ENCODE measurements around the gene OR10G7. TPM values are rescaled to one million over a fixed set of nuclear protein-coding genes. Genes with fewer than 3 reads are reported as not detected.

The OR10G7 gene, protein sequence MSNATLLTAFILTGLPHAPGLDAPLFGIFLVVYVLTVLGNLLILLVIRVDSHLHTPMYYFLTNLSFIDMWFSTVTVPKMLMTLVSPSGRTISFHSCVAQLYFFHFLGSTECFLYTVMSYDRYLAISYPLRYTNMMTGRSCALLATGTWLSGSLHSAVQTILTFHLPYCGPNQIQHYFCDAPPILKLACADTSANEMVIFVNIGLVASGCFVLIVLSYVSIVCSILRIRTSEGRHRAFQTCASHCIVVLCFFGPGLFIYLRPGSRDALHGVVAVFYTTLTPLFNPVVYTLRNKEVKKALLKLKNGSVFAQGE
- not detected in 2 replicates for total RNA-seq

DNA sequence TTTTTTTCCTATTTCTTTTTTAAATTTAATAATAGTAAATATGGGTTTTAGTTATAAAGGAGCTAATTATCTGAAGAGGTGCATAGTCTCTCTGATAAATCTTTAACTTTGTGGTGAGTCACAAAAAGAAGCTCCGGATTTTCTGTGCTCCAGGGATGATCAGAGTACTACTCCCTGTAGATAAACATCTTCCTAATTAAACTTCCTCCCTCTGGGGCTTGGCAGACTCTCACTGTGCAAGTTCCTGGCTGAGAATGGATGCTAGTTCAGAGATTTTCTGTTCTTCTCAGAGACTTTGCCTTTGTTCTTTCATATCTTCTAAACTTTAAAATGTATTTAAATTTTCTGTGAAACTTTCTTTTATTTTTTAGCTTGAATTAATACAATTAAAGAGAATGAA, at the start of gene OR10G7:
OR10G7 (minus strand) TSS at position 72 of the 400 bp plus-strand sequence. CDS start 2,324 bp downstream, outside the sequence.
- TF ChIP-seq, protein P1, sequence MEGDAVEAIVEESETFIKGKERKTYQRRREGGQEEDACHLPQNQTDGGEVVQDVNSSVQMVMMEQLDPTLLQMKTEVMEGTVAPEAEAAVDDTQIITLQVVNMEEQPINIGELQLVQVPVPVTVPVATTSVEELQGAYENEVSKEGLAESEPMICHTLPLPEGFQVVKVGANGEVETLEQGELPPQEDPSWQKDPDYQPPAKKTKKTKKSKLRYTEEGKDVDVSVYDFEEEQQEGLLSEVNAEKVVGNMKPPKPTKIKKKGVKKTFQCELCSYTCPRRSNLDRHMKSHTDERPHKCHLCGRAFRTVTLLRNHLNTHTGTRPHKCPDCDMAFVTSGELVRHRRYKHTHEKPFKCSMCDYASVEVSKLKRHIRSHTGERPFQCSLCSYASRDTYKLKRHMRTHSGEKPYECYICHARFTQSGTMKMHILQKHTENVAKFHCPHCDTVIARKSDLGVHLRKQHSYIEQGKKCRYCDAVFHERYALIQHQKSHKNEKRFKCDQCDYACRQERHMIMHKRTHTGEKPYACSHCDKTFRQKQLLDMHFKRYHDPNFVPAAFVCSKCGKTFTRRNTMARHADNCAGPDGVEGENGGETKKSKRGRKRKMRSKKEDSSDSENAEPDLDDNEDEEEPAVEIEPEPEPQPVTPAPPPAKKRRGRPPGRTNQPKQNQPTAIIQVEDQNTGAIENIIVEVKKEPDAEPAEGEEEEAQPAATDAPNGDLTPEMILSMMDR (IDR thresholded peaks at IDR 0.05): no peak
- no peak within 1 kb of the TSS for H3K27ac Mint-ChIP-seq
- POLR2A ChIA-PET: no interaction called here
- no peaks in the 10 kb centered on the region for H3K9me3 Mint-ChIP-seq
- intact Hi-C loops (cut with micrococcal nuclease): no loop called here
- no peaks in the 10 kb centered on the region for H3K36me3 Mint-ChIP-seq (ENCODE audit: low read depth)
- CTCF ChIA-PET: interaction anchor here (0.7 kb wide), 1 partner anchor 30 kb away, joined by 3 read pairs; no protein-coding TSS in a partner anchor
- H3K27me3 Mint-ChIP-seq: peaks cover 3% of the 10 kb centered on the region
- DNase-seq (no peak), ATAC-seq (ENCODE audit: low read depth) (no peak)
- no peaks in the 10 kb centered on the region for H3K4me1 Mint-ChIP-seq
- H3K4me3 Mint-ChIP-seq: no peak within 1 kb of the TSS

DNA sequence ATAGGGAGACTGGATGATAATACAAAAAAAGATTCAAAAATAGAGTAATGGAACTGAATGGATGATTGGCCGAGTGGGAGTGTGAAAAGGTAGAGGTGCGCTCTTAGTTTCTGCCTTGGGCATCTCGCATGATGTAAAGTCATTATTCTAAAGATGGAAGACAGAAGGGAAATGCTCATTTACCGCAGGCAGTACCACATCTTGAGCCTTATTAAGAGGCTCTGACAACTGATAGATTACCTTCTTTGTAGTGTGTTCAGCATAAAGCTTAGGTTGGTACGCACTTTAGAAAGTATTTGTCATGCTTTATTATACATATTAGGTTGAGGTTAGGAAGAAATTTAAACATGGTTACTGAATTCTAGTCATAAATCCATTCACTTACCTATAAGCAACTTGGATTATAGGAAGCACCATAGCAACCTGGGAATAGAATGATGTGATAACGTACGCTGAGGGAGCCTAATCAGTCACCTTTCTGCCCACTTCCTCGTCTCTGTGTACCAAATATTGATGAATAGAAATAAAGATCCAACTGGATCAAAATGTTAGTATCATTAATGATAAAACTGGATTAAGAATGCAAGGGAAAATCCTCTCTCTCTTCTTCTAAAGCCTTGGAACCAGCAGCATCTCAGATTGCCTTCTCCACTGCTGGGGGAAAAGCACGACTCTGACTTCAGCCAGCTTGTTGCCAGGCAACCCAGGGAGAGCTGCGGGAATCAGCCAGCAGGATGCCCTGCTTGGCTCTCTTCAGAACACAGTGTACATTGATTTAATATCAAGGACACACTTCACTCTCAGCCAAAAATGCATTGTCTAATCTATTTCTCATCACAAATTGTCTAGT, 45.1 kb upstream of the OR10G7 start:
- Mint-ChIP-seq H3K4me3 (no peak overlapping the region), H3K27ac (no peak overlapping the region), H3K27me3 (peaks cover 10% of the 10 kb centered on the region), H3K9me3 (no peaks in the 10 kb centered on the region), H3K4me1 (no peaks in the 10 kb centered on the region), H3K36me3 (ENCODE audit: low read depth) (no peaks in the 10 kb centered on the region)
- ATAC-seq (ENCODE audit: low read depth) (no peak), DNase-seq (no peak)
- ChIA-PET CTCF (no interaction called here), POLR2A (no interaction called here)
- intact Hi-C loops (cut with micrococcal nuclease): no loop called here
- TF ChIP-seq, protein P1 (IDR thresholded peaks at IDR 0.05): no peak

DNA sequence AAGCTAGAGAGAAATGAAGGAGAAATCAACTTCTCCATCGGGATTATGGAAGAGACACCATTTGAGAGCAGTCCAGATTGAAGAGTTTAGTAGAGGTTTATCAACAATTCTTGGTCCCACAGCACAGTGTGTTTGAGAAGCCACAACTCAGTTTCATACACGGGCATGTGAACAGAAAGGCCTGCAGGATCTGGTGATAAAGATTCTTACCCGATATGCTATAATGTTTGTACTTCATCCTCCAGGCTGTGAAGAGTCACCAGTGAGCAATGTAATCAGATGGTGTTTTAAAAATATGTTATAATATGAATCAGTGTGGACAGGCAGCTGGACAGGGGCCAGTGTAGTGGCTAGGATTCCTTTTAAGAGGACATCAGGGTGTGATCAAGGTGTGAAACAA, 44.5 kb upstream of the OR10G7 start:
- intact Hi-C loops (cut with micrococcal nuclease): no loop called here
- Mint-ChIP-seq H3K4me1 (no peaks in the 10 kb centered on the region), H3K4me3 (no peak overlapping the region), H3K36me3 (ENCODE audit: low read depth) (no peaks in the 10 kb centered on the region), H3K9me3 (no peaks in the 10 kb centered on the region), H3K27me3 (peaks cover 10% of the 10 kb centered on the region), H3K27ac (no peak overlapping the region)
- DNase-seq (no peak), ATAC-seq (ENCODE audit: low read depth) (no peak)
- CTCF ChIA-PET: no interaction called here
- POLR2A ChIA-PET: interaction anchor here (0.6 kb wide), 1 partner anchor 526 kb away, joined by 5 read pairs; no protein-coding TSS in a partner anchor
- TF ChIP-seq, protein P1 (IDR thresholded peaks at IDR 0.05): no peak

DNA sequence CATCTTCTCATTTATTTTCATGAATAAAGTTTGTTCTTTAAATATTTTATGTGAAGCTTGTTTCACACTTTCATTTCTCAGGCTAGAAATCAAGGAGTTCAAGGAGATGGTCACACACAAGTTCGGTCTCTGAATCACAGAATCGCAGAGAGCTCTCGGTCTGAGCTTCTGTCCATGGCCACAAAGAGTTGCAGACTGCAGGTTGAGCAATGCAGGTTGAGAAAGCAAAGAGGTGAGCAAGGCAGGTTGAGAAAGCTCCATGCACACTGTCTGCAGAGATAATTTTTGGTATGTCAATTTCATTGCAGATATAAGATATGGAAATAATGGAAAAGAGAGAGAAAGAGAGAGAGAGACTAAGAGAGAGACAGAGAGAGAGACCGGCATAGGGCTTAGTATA, 41.2 kb upstream of the OR10G7 start:
- Mint-ChIP-seq H3K9me3 (no peaks in the 10 kb centered on the region), H3K27me3 (peaks cover 11% of the 10 kb centered on the region), H3K36me3 (ENCODE audit: low read depth) (no peaks in the 10 kb centered on the region), H3K4me1 (no peaks in the 10 kb centered on the region), H3K27ac (no peak overlapping the region), H3K4me3 (no peak overlapping the region)
- intact Hi-C loops (cut with micrococcal nuclease): no loop called here
- ChIA-PET CTCF (interaction anchor here (2.6 kb wide), 1 partner anchor 11 kb away, joined by 7 read pairs; no protein-coding TSS in a partner anchor), POLR2A (no interaction called here)
- TF ChIP-seq, protein P1 (IDR thresholded peaks at IDR 0.05): no peak
- DNase-seq (no peak), ATAC-seq (ENCODE audit: low read depth) (no peak)

DNA sequence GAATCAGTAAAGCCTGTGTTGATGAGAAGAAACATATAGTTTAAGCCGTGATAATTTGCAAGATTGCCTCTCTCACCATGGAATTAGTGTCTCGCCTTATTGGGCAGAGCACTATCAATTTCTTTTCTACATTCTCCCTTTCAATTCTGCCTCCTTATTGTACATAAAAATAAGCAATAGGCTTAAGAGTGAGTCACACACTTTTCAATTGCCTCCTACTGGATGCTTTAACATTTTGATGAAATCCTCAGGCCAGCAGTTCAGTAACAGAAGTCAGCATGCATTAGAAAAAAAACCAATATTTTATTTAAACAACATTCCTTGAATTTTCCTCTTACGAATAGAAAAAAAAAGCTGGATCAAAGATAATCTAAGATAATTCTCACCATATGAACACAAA, 40.4 kb upstream of the OR10G7 start:
- Mint-ChIP-seq H3K27me3 (peaks cover 16% of the 10 kb centered on the region), H3K4me3 (no peak overlapping the region), H3K36me3 (ENCODE audit: low read depth) (no peaks in the 10 kb centered on the region), H3K4me1 (peaks cover 4% of the 10 kb centered on the region), H3K27ac (no peak overlapping the region), H3K9me3 (no peaks in the 10 kb centered on the region)
- POLR2A ChIA-PET: no interaction called here
- intact Hi-C loops (cut with micrococcal nuclease): no loop called here
- TF ChIP-seq, protein P1 (IDR thresholded peaks at IDR 0.05): no peak
- ATAC-seq (ENCODE audit: low read depth): no peak
- CTCF ChIA-PET: interaction anchor here (2.6 kb wide), 1 partner anchor 10 kb away, joined by 7 read pairs; no protein-coding TSS in a partner anchor
- no peak for DNase-seq
